GM18870 (cell line): ENCODE results near the gene THOC6.

ENCODE experiments used
- ATAC-seq: cut with Tn5 transposase; IDR thresholded peaks from one replicate; pipeline ENCODE4 v1.9.1; 2021; ENCODE audit warnings: moderate library complexity; ENCODE audit not compliant: unreplicated experiment

THOC6 gene

GRCh38 chr16:3014971-3015370, 8.9 kb upstream of the THOC6 start:
- no peak for ATAC-seq

- no peak for ATAC-seq
These were observed 7.8 kb upstream of the THOC6 start for GRCh38 chr16:3015865-3016521.

GRCh38 chr16:3017344-3017743, 6.5 kb upstream of the THOC6 start:
- ATAC-seq = no peak

- no peak for ATAC-seq
These were observed 5.9 kb upstream of the THOC6 start, which contains the start of gene CLDN6 for GRCh38 chr16:3017794-3018506. CLDN6 (minus strand) TSS chr16:3018183; CDS start chr16:3016021, 2,162 bp downstream.

- ATAC-seq = no peak
These were observed 4.1 kb upstream of the THOC6 start for GRCh38 chr16:3019594-3020246.

GRCh38 chr16:3020247-3020603, 3.6 kb upstream of the THOC6 start, which contains the start of gene TNFRSF12A:
TNFRSF12A (plus strand) TSS chr16:3020368; CDS start chr16:3020398, 30 bp downstream.
- no peak for ATAC-seq

GRCh38 chr16:3020604-3021448, 3.0 kb upstream of the THOC6 start:
- ATAC-seq = no peak

GRCh38 chr16:3021449-3022207, 2.2 kb upstream of the THOC6 start:
- ATAC-seq = no peak

GRCh38 chr16:3022208-3022683, 1.6 kb upstream of the THOC6 start:
- no peak for ATAC-seq

GRCh38 chr16:3022684-3023414, 986 bp upstream of the THOC6 start:
- ATAC-seq = no peak

- no peak for ATAC-seq
These were observed 493 bp upstream of the THOC6 start for GRCh38 chr16:3023415-3023668.

GRCh38 chr16:3025032-3026002, 1.5 kb downstream of the THOC6 start:
- ATAC-seq = no peak

GRCh38 chr16:3026003-3026378, 2.2 kb downstream of the THOC6 start:
- ATAC-seq = no peak

GRCh38 chr16:3026609-3027488, 3.0 kb downstream of the THOC6 start:
- ATAC-seq = no peak

- ATAC-seq = no peak
These were observed 3.6 kb downstream of the THOC6 start for GRCh38 chr16:3027489-3027795.

- no peak for ATAC-seq
These were observed 4.3 kb downstream of the THOC6 start for GRCh38 chr16:3027983-3028715.

GRCh38 chr16:3028716-3029319, 5.0 kb downstream of the THOC6 start:
- no peak for ATAC-seq
